ENCODE data around the gene CCNI2. TPM values are rescaled to one million over a fixed set of nuclear protein-coding genes. Genes with fewer than 3 reads are reported as not detected.

Gene CCNI2
- total and polyA plus RNA-seq, 2 donors (not counting 3 experiments of a cell fraction or from before 2014, with no cell fraction given): 0.25 to 0.53 TPM

GRCh38 chr5:132772291-132773070, 25.3 kb downstream of the CCNI2 start:
- Histone ChIP-seq H3K9ac (replicated peaks; ENCODE audit: extremely low read depth, insufficient read depth, low read length) (no peak overlapping the region), H3K36me3 (ENCODE audit: control insufficient read depth in 2 of 2, extremely low read depth in 1 of 2, insufficient read depth in 2 of 2, low read length in 2 of 2) (no peaks in the 10 kb centered on the region), H3K27ac (ENCODE audit: insufficient read depth, low read depth, low read length) (no peak overlapping the region), H3K79me2 (ENCODE audit: control insufficient read depth, insufficient read depth, low read length) (peaks cover 66% of the 10 kb centered on the region), H3K4me2 (ENCODE audit: insufficient read depth, low read length) (no peak overlapping the region), H3K9me1 (replicated peaks; ENCODE audit: control insufficient read depth, extremely low read depth, insufficient read depth, low read length) (no peaks in the 10 kb centered on the region), H4K20me1 (replicated peaks; ENCODE audit: control insufficient read depth, extremely low read depth, insufficient read depth, low read length) (no peaks in the 10 kb centered on the region), H2AFZ (ENCODE audit: low read depth, low read length) (no peak overlapping the region), H3K4me3 (replicated peaks in 1 of 3; ENCODE audit: insufficient read depth in 1 of 3, low read depth in 1 of 3, low read length in 3 of 3) (no peak overlapping the region), H3K4me1 (ENCODE audit: control insufficient read depth, extremely low read depth, insufficient read depth, low read length) (peaks cover 31% of the 10 kb centered on the region), H3K9me3 (replicated peaks; ENCODE audit: control insufficient read depth, insufficient read depth, low read length) (no peaks in the 10 kb centered on the region), H3K27me3 (ENCODE audit: control insufficient read depth in 2 of 2, insufficient read depth in 2 of 2, low read length in 2 of 2) (no peaks in the 10 kb centered on the region)
- FAIRE-seq (no peak), DNase-seq (ENCODE audit: low read depth, low spot score) (no peak)
- BruUV-seq (replicated peaks): no TSS peak
- ChIA-PET CTCF (interaction anchor here (1.2 to 4.1 kb wide), 4 partner anchors 18 to 48 kb away, joined by 3 to 17 read pairs (median 10); partner anchors contain the start of gene KIF3A), POLR2A (no interaction called here)
- dilution Hi-C loops (cut with MboI; ENCODE audit: extremely low pct_ligation_motif_present, low sequenced_read_pairs): no loop called here
- no peak for TF ChIP-seq GATA2 (IDR thresholded peaks at IDR 0.05; ENCODE audit: insufficient read depth, insufficient read length, low read depth, low read length)
- intact Hi-C loops (cut with micrococcal nuclease): no loop called here

- dilution Hi-C loops (cut with MboI; ENCODE audit: extremely low pct_ligation_motif_present, low sequenced_read_pairs): no loop called here
- Histone ChIP-seq H4K20me1 (replicated peaks; ENCODE audit: control insufficient read depth, extremely low read depth, insufficient read depth, low read length) (no peaks in the 10 kb centered on the region), H3K4me3 (replicated peaks in 1 of 3; ENCODE audit: insufficient read depth in 1 of 3, low read depth in 1 of 3, low read length in 3 of 3) (no peak overlapping the region), H3K4me1 (ENCODE audit: control insufficient read depth, extremely low read depth, insufficient read depth, low read length) (peaks cover 32% of the 10 kb centered on the region), H3K9ac (replicated peaks; ENCODE audit: extremely low read depth, insufficient read depth, low read length) (no peak overlapping the region), H3K9me1 (replicated peaks; ENCODE audit: control insufficient read depth, extremely low read depth, insufficient read depth, low read length) (no peaks in the 10 kb centered on the region), H3K27me3 (ENCODE audit: control insufficient read depth in 2 of 2, insufficient read depth in 2 of 2, low read length in 2 of 2) (no peaks in the 10 kb centered on the region), H3K9me3 (replicated peaks; ENCODE audit: control insufficient read depth, insufficient read depth, low read length) (no peaks in the 10 kb centered on the region), H2AFZ (ENCODE audit: low read depth, low read length) (no peak overlapping the region), H3K79me2 (ENCODE audit: control insufficient read depth, insufficient read depth, low read length) (peaks cover 63% of the 10 kb centered on the region), H3K4me2 (ENCODE audit: insufficient read depth, low read length) (no peak overlapping the region), H3K36me3 (ENCODE audit: control insufficient read depth in 2 of 2, extremely low read depth in 1 of 2, insufficient read depth in 2 of 2, low read length in 2 of 2) (no peaks in the 10 kb centered on the region), H3K27ac (ENCODE audit: insufficient read depth, low read depth, low read length) (no peak overlapping the region)
- no peak for FAIRE-seq
- DNase-seq (ENCODE audit: low read depth, low spot score): no peak
- CTCF ChIA-PET: interaction anchor here (0.6 to 4.1 kb wide), 6 partner anchors 9 to 246 kb away, joined by 3 to 17 read pairs (median 5); no protein-coding TSS in a partner anchor
- POLR2A ChIA-PET: interaction anchor here (0.6 kb wide), 1 partner anchor 220 kb away, joined by 7 read pairs; no protein-coding TSS in a partner anchor
- TF ChIP-seq POLR2A (IDR thresholded peaks at IDR 0.05; ENCODE audit: low read depth, low read length): no peak
- no peak for TF ChIP-seq GATA2 (IDR thresholded peaks at IDR 0.05; ENCODE audit: insufficient read depth, insufficient read length, low read depth, low read length)
- TF ChIP-seq MAX (IDR thresholded peaks at IDR 0.05; ENCODE audit: insufficient read depth, insufficient read length): no peak
- no peak for TF ChIP-seq MYC (IDR thresholded peaks at IDR 0.05; ENCODE audit: low read depth, low read length)
- no peak for TF ChIP-seq EZH2 (IDR thresholded peaks at IDR 0.05; ENCODE audit: borderline replicate concordance, low read depth, low read length, severe bottlenecking)
- TF ChIP-seq POLR2AphosphoS5 (IDR thresholded peaks at IDR 0.05; ENCODE audit: insufficient read depth, low read depth, low read length): no peak
- TF ChIP-seq FOS (IDR thresholded peaks at IDR 0.05; ENCODE audit: borderline replicate concordance, insufficient read depth, low read length): no peak
- no peak for TF ChIP-seq CTCF (IDR thresholded peaks at IDR 0.05; ENCODE audit: extremely low read depth in 1 of 2, insufficient read depth in 1 of 2, low read depth in 1 of 2, low read length in 2 of 2)
- no peak for TF ChIP-seq JUN (IDR thresholded peaks at IDR 0.05; ENCODE audit: borderline replicate concordance, insufficient read depth, insufficient read length, low read depth)
- no TSS peak for BruUV-seq (replicated peaks)
- intact Hi-C loops (cut with micrococcal nuclease): no loop called here
Measured at GRCh38 chr5:132773114-132773513, 25.9 kb downstream of the CCNI2 start.
